GM21576 (cell line): ENCODE measurements around the gene NTSR1.

Experiments
- ATAC-seq: cut with Tn5 transposase; IDR thresholded peaks from one replicate; pipeline ENCODE4 v1.9.1; 2021; ENCODE audit warnings: mild to moderate bottlenecking, moderate library complexity; ENCODE audit not compliant: unreplicated experiment

Gene NTSR1

GRCh38 chr20:62811720-62812119 is 103.1 kb downstream of the NTSR1 start:
- ATAC-seq = no peak
